ENCODE data around the gene SGK1.
A peak's percentile ranks its signal among the peaks of the same experiment; 100 is the strongest.
"Not testable (repeated sequence)": the region's sequence is repeated elsewhere in the genome, so short reads cannot be mapped to it uniquely, and the experiment has no call there.

The SGK1 gene

DNA sequence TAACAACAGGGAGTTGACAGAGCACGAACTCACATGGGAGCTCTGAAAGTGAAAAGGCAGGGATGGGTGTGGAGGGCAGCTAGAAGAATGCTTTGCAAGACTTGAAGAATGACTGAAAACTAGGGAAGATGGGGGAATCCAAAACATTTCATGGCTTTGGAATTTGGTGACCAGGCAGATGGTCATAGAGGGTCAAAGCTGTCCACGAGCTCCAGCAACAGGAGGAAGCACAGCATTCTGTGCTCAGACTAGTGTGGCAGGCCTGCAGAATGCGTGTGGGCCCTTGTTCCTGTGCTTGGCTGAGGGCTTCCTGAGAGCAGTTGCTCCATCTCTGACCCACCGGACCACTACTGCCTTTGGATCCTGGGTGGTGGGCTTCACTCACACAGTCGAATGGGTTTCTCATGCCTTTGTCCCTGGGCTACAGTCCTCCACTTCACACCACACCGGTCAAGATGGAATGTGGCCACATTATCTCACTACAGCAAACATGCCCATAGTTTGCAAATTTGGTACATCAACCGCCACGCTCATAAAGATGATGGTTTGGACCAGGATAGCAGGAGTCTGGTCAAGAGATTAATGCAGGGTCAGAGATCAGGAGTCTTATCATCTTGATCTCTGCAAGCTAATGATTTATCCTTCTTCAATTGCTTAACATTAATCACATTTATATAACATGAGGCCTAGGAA lies 100.7 kb downstream of the SGK1 start:
- DNase-seq, result no peak

- no peak for DNase-seq
These were observed 101.5 kb downstream of the SGK1 start for GRCh38 chr6:134216301-134217010.

GRCh38 chr6:134213410-134213809 lies 104.5 kb downstream of the SGK1 start:
- DNase-seq, result not testable (repeated sequence)

DNA sequence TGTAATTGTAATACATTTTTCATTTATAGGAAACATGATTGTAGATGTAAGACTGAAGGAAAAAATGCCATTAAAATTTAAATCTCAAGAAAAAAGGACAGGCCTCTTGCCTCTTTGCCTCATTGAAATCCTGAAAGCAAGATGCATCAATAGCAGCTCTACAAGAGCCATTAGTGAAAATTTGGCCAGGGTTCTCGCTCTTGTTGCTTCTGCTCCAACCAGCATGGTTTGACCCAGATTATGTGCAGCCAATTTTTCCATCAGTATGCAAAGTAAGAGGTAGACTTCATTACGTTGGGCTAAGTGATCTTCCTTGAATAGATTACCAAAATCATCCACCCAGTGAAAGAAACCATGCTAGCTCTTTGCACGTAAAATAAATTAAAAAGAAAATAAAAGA lies 106.6 kb downstream of the SGK1 start:
- DNase-seq, result no peak

- no peak for DNase-seq
These were observed 110.5 kb downstream of the SGK1 start for GRCh38 chr6:134207421-134207820.

DNA sequence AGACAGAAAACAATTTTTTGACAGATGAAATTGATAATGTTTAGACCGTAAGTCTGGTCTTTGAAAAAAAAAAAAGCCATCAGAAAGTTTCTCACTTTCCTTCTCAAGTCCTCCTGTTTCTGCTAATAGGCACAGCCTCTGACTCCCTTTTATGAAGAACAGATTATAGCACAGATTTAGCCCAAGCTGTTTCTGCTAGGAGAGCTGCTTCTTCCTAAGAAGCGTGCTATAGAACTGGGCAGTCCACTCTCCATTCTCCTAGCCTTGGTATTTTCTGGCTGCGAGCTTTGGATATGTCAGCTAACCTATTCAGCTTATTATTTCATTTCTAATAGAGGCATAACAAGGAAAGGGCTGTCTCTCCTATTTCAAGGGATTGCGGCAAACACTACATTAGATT lies 112.5 kb downstream of the SGK1 start:
- no peak for DNase-seq

GRCh38 chr6:134204759-134205158 lies 113.2 kb downstream of the SGK1 start:
- not testable (repeated sequence) for DNase-seq

GRCh38 chr6:134204031-134204430 lies 113.9 kb downstream of the SGK1 start:
- DNase-seq, result no peak

- DNase-seq, result no peak
These were observed 116.2 kb downstream of the SGK1 start for GRCh38 chr6:134201716-134202115.

GRCh38 chr6:134199848-134200606 lies 117.9 kb downstream of the SGK1 start:
- DNase-seq, result peak; percentile 92

DNA sequence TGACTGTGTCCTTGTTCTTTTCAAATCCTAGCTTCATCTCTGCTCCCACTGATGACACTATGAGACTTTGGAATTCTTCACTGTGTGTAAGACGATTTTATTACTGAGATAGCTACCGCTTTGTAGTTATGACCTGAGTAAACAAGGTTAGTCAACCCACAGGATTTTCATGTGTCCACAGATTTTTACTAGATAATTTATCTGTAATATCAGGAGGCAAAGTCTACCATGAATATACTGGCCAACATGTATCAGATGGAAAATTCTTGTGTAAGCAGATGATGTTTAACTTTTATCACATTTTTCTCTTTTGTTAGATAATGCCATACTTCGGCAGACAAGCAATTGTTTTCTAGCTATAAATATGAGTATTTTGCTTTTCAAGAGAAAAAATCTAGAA lies 119.8 kb downstream of the SGK1 start:
- no peak for DNase-seq

DNA sequence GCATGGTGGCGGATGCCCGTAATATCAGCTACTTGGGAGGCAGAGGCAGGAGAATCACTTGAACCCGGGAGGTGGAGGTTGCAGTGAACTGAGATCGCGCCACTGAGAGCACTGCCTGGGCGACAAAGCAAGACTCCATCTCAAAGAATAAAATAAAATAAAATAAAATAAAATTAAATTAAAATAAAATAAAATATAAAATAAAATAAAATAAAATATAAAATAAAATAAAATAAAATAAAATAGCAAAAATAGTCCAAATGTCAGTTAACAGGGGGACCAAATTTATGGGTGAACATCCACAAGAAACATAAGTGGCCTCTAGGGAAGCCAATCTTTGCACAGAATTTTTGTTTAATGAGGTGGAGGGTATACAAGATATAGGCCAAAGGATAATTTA lies 120.2 kb downstream of the SGK1 start:
- not testable (repeated sequence) for DNase-seq

DNA sequence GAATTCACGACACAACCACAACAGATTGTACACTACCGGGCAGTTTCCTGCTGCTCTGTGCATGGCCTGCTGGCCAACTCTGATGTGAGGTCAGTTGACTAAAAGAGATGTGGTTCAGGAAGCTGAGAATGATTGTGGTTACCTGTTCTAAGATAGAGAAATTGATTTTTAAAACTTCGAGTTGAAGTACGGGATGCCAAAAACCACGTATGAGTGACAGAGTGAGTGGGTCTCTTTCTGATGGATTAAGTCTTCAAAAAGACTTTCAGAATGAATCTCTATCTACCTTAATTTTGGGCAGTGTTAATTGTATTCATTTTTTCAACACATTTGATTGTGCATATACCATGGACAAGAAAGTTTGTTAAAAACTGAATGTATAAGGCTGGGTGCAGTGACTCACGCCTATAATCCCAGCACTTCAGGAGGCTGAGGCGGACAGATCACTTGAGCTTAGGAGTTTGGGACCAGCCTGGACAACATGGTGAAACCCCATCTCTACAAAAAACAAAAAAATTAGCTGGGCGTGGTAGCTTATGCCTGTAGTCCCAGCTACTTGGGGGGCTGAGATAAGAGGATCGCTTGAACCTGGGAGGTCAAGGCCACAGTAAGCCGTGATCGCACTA lies 121.2 kb downstream of the SGK1 start:
- DNase-seq, result no peak

DNA sequence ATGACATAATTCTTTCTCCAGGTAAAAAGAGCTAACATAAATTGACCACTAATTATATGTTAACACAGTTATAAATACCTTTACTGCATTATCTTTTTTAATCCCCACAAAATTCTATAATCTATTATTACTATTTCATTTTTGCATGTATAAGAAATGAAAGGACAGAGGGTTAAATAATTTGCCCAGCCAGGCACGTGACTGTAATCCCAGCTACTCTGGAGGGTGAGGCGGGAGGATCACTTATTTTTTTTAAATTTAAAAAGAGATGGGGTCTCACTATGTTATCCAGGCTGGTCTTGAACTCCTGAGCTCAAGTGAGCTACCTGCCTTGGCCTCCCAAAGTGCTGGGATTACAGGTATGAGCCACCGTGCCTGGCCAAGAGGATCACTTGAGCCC lies 121.9 kb downstream of the SGK1 start:
- no peak for DNase-seq

DNA sequence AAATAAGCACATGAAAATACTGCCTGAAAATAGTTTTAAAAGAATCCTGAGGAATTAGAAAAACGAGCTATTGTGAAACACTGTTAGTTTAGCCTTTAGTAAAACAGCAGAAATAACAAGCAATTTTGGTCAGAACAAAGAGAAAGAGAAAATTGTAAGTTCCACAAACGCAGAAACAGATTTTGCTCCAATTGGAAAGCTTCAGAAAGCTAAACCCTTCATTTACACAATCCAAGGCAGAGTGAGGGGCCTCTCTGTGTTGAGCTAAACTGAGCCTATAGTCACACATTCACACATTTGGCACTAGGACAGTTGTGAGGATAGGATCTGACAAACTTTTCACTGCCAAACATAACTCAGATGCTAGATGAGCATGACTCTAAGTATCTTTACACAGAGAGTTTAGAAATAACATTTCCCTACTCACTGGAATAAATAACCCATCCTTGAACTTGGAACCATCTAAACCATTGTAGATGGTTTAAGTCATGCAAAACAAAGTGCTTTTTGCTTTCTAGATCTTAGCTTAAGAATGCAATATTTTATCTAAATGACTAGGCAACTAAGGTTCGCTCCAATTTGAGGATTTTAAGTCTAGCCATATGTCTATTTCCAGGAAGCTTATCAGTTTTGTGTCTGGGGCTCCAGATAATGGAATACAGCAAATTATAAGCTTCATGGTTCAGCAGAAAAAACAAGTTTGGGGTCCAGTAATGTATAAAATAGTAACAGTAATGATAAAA lies 122.6 kb downstream of the SGK1 start:
- DNase-seq, result no peak

GRCh38 chr6:134193536-134194498 lies 124.1 kb downstream of the SGK1 start:
- no peak for DNase-seq

DNA sequence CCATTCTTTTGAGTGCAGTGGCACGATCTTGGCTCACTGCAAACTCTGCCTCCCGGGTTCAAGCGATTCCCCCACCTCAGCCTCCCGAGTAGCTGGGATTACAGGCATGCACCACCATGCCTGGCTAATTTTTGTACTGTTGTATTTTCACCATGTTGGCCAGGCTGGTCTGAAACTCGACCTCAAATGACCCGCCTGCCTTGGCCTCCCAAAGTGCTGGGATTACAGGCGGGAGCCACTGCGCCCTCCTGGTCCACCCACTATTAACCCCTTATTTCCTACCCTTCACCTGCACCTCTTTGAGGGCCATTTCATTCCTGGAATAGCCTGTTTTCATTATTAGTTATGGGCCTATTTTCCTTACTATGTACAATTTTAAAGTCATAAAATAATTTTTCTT lies 125.3 kb downstream of the SGK1 start:
- DNase-seq, result not testable (repeated sequence)

DNA sequence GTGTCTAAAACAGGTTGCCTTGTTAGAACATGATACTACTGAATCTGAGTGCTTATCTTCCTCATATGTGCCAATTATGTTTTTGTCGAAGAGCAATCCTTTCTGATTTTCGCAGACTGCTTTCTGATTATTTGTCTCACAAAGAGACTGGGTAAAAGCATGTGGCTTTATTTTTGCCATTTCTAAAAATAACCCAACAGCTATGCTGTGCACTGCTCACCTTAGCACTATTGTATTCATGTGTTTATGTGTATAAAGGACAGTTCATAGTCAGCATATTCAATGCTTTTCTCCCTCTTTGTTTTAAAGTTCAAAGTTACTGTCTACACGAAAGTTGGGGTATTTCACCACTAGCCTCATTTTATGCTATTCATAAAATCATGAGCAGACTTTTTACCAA lies 127.0 kb downstream of the SGK1 start:
- no peak for DNase-seq

DNA sequence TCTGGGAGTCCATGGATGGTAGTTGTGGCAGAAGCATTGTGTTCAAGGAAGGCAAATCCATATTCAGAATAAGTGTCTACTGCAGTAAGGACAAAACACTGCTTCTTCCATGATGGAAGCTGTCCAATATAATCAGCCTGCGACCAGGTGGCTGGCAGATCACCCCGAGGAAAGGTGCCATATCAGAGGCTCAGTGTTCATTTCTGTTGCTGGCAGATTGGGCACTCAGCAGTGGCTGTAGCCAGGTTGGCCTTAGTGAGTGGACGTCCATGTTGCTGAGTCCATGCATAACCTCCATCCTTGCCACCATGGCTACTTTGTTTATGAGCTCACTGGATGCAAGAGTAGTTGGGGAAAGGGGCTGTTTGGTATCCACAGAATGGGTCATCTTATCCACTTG lies 130.2 kb downstream of the SGK1 start:
- DNase-seq, result no peak

DNA sequence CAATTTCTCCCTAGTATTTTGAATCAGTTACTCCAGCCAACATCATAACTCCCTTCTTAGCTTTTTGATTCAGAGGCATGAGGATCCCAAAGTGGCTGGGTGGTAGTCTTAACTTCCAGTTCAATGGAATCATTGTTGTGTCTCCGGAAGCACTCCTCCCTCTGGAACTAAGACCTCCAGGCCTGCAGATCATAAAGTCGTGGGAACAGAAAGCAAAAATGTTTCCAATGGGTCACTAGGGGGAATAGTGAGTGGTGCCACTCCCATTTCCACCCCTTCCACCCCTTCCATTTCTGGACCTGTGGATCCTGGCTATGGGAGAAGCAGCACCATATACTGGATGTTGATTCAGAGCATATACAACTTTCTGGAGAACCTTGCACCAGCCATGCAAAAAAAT lies 130.8 kb downstream of the SGK1 start:
- DNase-seq, result no peak

GRCh38 chr6:134186355-134186754 lies 131.6 kb downstream of the SGK1 start:
- DNase-seq, result no peak

- no peak for DNase-seq
These were observed 132.6 kb downstream of the SGK1 start for GRCh38 chr6:134185277-134185676.

Data from NCI-H146 (cell line).